GM23338 (cell line): ENCODE measurements around the gene MICALL2. TPM values are rescaled to one million over a fixed set of nuclear protein-coding genes. Genes with fewer than 3 reads are reported as not detected.

Experiments
- ATAC-seq: fragments of 200-7000 bp; cut with Tn5 transposase; 3 replicates; pipeline ENCODE4 v1.9.1; 2020
- DNase-seq: peaks from one replicate; pipeline ENCODE4 v3.0.0-alpha.2; 2015; ENCODE audit warnings: low spot score
- H2AFZ ChIP-seq: fragments of 200-600 bp; sonication (generic); 2 replicates; pipeline ENCODE4 v1.8.0; 2016; ENCODE audit warnings: antibody characterized with exemption, mild to moderate bottlenecking, moderate library complexity
- H3F3A ChIP-seq: fragments of 200-600 bp; sonication (generic); replicated peaks from 2 replicates; pipeline ENCODE4 v1.8.0; 2017; ENCODE audit warnings: antibody characterized with exemption, mixed run types, low read depth
- H3K27ac ChIP-seq: fragments of 200-600 bp; sonication (generic); 2 replicates; pipeline ENCODE4 v1.6.1; 2016; ENCODE audit warnings: low read depth
- H3K27me3 ChIP-seq: fragments of 200-600 bp; sonication (generic); 2 replicates; pipeline ENCODE4 v1.8.0; 2016; ENCODE audit warnings: mild to moderate bottlenecking, mixed run types, moderate library complexity; ENCODE audit not compliant: insufficient read depth
- H3K36me3 ChIP-seq: fragments of 200-600 bp; sonication (generic); 2 replicates; pipeline ENCODE4 v1.8.0; 2016; ENCODE audit warnings: mild to moderate bottlenecking; ENCODE audit not compliant: insufficient read depth
- H3K4me1 ChIP-seq: fragments of 200-600 bp; sonication (generic); 2 replicates; pipeline ENCODE4 v1.8.0; 2016; ENCODE audit warnings: mild to moderate bottlenecking, moderate library complexity; ENCODE audit not compliant: insufficient read depth
- H3K4me2 ChIP-seq: fragments of 200-600 bp; sonication (generic); 2 replicates; pipeline ENCODE4 v1.7.1; 2017; ENCODE audit warnings: mixed run types
- H3K4me3 ChIP-seq: fragments of 200-600 bp; sonication (generic); 2 replicates; pipeline ENCODE4 v1.6.1; 2016; ENCODE audit warnings: mixed run types
- H3K79me2 ChIP-seq: fragments of 200-600 bp; sonication (generic); replicated peaks from 2 replicates; pipeline ENCODE4 v1.8.0; 2017; ENCODE audit warnings: mild to moderate bottlenecking; ENCODE audit not compliant: insufficient read depth
- H3K9me2 ChIP-seq: fragments of 200-600 bp; sonication (generic); 2 replicates; pipeline ENCODE4 v1.8.0; 2017; ENCODE audit not compliant: insufficient read depth
- H4K20me1 ChIP-seq: fragments of 200-600 bp; sonication (generic); replicated peaks from 2 replicates; pipeline ENCODE4 v1.8.0; 2017; ENCODE audit warnings: mild to moderate bottlenecking; ENCODE audit not compliant: insufficient read depth
- H3K27ac Mint-ChIP-seq: 2 replicates; pipeline ENCODE4 v1.8.0; 2020; ENCODE audit warnings: inconsistent platforms, mild to moderate bottlenecking, moderate library complexity, mixed read lengths
- H3K27me3 Mint-ChIP-seq: 3 replicates; pipeline ENCODE4 v1.8.0; 2022; ENCODE audit warnings: low read depth, mild to moderate bottlenecking, moderate library complexity, mixed read lengths, inconsistent platforms; ENCODE audit not compliant: insufficient read depth, poor library complexity
- H3K36me3 Mint-ChIP-seq: 3 replicates; pipeline ENCODE4 v1.8.0; 2021; ENCODE audit warnings: low read depth, mild to moderate bottlenecking, inconsistent platforms, moderate library complexity, mixed read lengths
- H3K4me1 Mint-ChIP-seq: 3 replicates; pipeline ENCODE4 v1.8.0; 2020; ENCODE audit warnings: mild to moderate bottlenecking, inconsistent platforms, mixed read lengths
- H3K4me3 Mint-ChIP-seq: 3 replicates; pipeline ENCODE4 v1.8.0; 2021; ENCODE audit warnings: moderate library complexity, mild to moderate bottlenecking, inconsistent platforms, mixed read lengths
- H3K9me3 Mint-ChIP-seq: 3 replicates; pipeline ENCODE4 v1.8.0; 2020; ENCODE audit warnings: moderate library complexity, mild to moderate bottlenecking, inconsistent platforms, mixed read lengths
- CREB1 ChIP-seq: fragments of 250-450 bp; sonication (Bioruptor Pico); IDR thresholded peaks from 2 replicates; pipeline ENCODE4 v1.5.0; 2020; ENCODE audit warnings: low read depth, mild to moderate bottlenecking, moderate library complexity
- EZH2 ChIP-seq: fragments of 200-600 bp; sonication (generic); IDR thresholded peaks from one replicate; pipeline ENCODE4 v1.8.0; 2017; ENCODE audit warnings: antibody characterized with exemption, mild to moderate bottlenecking, low read depth; ENCODE audit not compliant: unreplicated experiment
- EZH2phosphoT487 ChIP-seq: fragments of 200-600 bp; sonication (generic); IDR thresholded peaks from one replicate; pipeline ENCODE4 v1.8.1; 2018; ENCODE audit warnings: antibody characterized with exemption; ENCODE audit not compliant: unreplicated experiment
- JUNB ChIP-seq: IDR thresholded peaks from one replicate; pipeline ENCODE4 v1.6.1; 2016; ENCODE audit warnings: antibody characterized with exemption; ENCODE audit not compliant: unreplicated experiment
- NANOG ChIP-seq: IDR thresholded peaks from 2 replicates; pipeline ENCODE4 v1.6.1; 2016; ENCODE audit warnings: antibody characterized with exemption, borderline replicate concordance
- POLR2AphosphoS5 ChIP-seq: IDR thresholded peaks from 2 replicates; pipeline ENCODE4 v1.6.1; 2016; ENCODE audit warnings: antibody characterized with exemption, low read depth
- STAT1 ChIP-seq: IDR thresholded peaks from one replicate; pipeline ENCODE4 v1.6.1; 2016; ENCODE audit warnings: antibody characterized with exemption; ENCODE audit not compliant: unreplicated experiment
- ZNF114 ChIP-seq: fragments of 250-450 bp; sonication (Bioruptor Pico); IDR thresholded peaks from 2 replicates; pipeline ENCODE4 v1.5.0; 2020; ENCODE audit warnings: mild to moderate bottlenecking, moderate library complexity
- ZNF331 ChIP-seq: fragments of 250-450 bp; sonication (Bioruptor Pico); IDR thresholded peaks from 2 replicates; pipeline ENCODE4 v1.5.0; 2020; ENCODE audit warnings: low read depth, mild to moderate bottlenecking, moderate library complexity
- polyA plus RNA-seq: library from polyadenylated mRNA; unstranded; fragments of >200 nt; fragmentation: Nextera tagmentation; extraction: Ambion mirVana; gene quantifications from 2 replicates; pipeline ENCODE4 v1.2.1, GENCODE V29; 2016
- total RNA-seq: library from RNA; depleted of rRNA; stranded (reverse); fragments of >200 nt; shearing (Covaris generic); gene quantifications from 2 replicates; pipeline ENCODE4 v1.2.3, GENCODE V29; 2014
- TF ChIP-seq, protein P1 (sequence below): IDR thresholded peaks from one replicate; pipeline ENCODE4 v1.6.1; 2018; ENCODE audit warnings: antibody characterized with exemption; ENCODE audit not compliant: unreplicated experiment
- TF ChIP-seq, protein P2 (sequence below): IDR thresholded peaks from 2 replicates; pipeline ENCODE4 v1.6.1; 2016; ENCODE audit warnings: antibody characterized with exemption
- TF ChIP-seq, protein P3 (sequence below): fragments of 250-450 bp; sonication (Bioruptor Pico); IDR thresholded peaks from 2 replicates; pipeline ENCODE4 v1.5.0; 2020; ENCODE audit warnings: mild to moderate bottlenecking, moderate library complexity
- TF ChIP-seq, protein P4 (sequence below), 2 experiments: fragments of 200-600 bp in 1 of 2; sonication (generic) in 1 of 2; conservative IDR thresholded peaks; 2 replicates each; pipeline versions ENCODE4 v1.5.1 to v1.6.1; 2016 to 2017; ENCODE audit warnings: antibody characterized with exemption in 2 of 2, low read depth in 2 of 2, mild to moderate bottlenecking in 2 of 2, moderate library complexity in 1 of 2

MICALL2 gene
- total and polyA plus RNA-seq, 2 experiments from 2014 or later, result 7.0 to 13.0 TPM

DNA sequence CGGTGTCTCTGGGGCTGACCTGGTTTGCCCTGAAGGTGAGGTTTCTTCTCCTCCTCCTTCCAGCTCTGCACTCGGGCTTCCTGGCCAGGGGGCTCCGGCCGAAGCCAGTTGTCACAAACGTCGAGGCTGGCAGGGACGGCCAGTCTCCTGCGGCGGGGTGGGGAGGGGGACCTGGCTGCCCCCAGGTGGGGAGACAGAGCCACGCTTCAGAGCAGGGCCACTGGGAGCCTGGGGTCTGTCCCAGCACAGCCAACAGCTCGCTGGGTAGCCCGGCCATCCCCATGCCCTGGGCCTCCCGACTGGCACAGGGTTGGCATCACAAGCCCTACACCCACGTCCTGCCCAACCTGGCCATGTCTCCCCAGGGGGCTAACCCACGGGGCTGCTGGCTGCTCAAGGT lies 20.4 kb downstream of the MICALL2 start:
- H3K36me3 Mint-ChIP-seq, result no peaks in the 10 kb centered on the region
- H3K9me3 Mint-ChIP-seq, result no peaks in the 10 kb centered on the region; the same call in 2 of the 3 replicates
- ATAC-seq (no peak), DNase-seq (no peak)
- no peak for TF ChIP-seq EZH2phosphoT487
- TF ChIP-seq, protein P1, sequence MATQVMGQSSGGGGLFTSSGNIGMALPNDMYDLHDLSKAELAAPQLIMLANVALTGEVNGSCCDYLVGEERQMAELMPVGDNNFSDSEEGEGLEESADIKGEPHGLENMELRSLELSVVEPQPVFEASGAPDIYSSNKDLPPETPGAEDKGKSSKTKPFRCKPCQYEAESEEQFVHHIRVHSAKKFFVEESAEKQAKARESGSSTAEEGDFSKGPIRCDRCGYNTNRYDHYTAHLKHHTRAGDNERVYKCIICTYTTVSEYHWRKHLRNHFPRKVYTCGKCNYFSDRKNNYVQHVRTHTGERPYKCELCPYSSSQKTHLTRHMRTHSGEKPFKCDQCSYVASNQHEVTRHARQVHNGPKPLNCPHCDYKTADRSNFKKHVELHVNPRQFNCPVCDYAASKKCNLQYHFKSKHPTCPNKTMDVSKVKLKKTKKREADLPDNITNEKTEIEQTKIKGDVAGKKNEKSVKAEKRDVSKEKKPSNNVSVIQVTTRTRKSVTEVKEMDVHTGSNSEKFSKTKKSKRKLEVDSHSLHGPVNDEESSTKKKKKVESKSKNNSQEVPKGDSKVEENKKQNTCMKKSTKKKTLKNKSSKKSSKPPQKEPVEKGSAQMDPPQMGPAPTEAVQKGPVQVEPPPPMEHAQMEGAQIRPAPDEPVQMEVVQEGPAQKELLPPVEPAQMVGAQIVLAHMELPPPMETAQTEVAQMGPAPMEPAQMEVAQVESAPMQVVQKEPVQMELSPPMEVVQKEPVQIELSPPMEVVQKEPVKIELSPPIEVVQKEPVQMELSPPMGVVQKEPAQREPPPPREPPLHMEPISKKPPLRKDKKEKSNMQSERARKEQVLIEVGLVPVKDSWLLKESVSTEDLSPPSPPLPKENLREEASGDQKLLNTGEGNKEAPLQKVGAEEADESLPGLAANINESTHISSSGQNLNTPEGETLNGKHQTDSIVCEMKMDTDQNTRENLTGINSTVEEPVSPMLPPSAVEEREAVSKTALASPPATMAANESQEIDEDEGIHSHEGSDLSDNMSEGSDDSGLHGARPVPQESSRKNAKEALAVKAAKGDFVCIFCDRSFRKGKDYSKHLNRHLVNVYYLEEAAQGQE, result no peak
- TF ChIP-seq CREB1 (CRISPR knock-in tag), result no peak
- TF ChIP-seq, protein P2, sequence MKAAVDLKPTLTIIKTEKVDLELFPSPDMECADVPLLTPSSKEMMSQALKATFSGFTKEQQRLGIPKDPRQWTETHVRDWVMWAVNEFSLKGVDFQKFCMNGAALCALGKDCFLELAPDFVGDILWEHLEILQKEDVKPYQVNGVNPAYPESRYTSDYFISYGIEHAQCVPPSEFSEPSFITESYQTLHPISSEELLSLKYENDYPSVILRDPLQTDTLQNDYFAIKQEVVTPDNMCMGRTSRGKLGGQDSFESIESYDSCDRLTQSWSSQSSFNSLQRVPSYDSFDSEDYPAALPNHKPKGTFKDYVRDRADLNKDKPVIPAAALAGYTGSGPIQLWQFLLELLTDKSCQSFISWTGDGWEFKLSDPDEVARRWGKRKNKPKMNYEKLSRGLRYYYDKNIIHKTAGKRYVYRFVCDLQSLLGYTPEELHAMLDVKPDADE, result no peak
- TF ChIP-seq EZH2, result no peak
- no peak for TF ChIP-seq POLR2AphosphoS5
- no peak for TF ChIP-seq STAT1
- TF ChIP-seq NANOG, result no peak
- TF ChIP-seq JUNB, result no peak
- no peak for TF ChIP-seq ZNF114 (CRISPR knock-in tag)
- TF ChIP-seq, protein P3, sequence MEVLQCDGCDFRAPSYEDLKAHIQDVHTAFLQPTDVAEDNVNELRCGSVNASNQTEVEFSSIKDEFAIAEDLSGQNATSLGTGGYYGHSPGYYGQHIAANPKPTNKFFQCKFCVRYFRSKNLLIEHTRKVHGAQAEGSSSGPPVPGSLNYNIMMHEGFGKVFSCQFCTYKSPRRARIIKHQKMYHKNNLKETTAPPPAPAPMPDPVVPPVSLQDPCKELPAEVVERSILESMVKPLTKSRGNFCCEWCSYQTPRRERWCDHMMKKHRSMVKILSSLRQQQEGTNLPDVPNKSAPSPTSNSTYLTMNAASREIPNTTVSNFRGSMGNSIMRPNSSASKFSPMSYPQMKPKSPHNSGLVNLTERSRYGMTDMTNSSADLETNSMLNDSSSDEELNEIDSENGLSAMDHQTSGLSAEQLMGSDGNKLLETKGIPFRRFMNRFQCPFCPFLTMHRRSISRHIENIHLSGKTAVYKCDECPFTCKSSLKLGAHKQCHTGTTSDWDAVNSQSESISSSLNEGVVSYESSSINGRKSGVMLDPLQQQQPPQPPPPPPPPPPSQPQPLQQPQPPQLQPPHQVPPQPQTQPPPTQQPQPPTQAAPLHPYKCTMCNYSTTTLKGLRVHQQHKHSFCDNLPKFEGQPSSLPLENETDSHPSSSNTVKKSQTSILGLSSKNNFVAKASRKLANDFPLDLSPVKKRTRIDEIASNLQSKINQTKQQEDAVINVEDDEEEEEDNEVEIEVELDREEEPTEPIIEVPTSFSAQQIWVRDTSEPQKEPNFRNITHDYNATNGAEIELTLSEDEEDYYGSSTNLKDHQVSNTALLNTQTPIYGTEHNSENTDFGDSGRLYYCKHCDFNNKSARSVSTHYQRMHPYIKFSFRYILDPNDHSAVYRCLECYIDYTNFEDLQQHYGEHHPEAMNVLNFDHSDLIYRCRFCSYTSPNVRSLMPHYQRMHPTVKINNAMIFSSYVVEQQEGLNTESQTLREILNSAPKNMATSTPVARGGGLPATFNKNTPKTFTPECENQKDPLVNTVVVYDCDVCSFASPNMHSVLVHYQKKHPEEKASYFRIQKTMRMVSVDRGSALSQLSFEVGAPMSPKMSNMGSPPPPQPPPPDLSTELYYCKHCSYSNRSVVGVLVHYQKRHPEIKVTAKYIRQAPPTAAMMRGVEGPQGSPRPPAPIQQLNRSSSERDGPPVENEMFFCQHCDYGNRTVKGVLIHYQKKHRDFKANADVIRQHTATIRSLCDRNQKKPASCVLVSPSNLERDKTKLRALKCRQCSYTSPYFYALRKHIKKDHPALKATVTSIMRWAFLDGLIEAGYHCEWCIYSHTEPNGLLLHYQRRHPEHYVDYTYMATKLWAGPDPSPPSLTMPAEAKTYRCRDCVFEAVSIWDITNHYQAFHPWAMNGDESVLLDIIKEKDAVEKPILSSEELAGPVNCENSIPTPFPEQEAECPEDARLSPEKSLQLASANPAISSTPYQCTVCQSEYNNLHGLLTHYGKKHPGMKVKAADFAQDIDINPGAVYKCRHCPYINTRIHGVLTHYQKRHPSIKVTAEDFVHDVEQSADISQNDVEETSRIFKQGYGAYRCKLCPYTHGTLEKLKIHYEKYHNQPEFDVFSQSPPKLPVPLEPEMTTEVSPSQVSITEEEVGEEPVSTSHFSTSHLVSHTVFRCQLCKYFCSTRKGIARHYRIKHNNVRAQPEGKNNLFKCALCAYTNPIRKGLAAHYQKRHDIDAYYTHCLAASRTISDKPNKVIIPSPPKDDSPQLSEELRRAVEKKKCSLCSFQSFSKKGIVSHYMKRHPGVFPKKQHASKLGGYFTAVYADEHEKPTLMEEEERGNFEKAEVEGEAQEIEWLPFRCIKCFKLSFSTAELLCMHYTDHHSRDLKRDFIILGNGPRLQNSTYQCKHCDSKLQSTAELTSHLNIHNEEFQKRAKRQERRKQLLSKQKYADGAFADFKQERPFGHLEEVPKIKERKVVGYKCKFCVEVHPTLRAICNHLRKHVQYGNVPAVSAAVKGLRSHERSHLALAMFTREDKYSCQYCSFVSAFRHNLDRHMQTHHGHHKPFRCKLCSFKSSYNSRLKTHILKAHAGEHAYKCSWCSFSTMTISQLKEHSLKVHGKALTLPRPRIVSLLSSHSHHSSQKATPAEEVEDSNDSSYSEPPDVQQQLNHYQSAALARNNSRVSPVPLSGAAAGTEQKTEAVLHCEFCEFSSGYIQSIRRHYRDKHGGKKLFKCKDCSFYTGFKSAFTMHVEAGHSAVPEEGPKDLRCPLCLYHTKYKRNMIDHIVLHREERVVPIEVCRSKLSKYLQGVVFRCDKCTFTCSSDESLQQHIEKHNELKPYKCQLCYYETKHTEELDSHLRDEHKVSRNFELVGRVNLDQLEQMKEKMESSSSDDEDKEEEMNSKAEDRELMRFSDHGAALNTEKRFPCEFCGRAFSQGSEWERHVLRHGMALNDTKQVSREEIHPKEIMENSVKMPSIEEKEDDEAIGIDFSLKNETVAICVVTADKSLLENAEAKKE (CRISPR knock-in tag), result no peak
- TF ChIP-seq ZNF331 (CRISPR knock-in tag), result no peak
- TF ChIP-seq, protein P4, sequence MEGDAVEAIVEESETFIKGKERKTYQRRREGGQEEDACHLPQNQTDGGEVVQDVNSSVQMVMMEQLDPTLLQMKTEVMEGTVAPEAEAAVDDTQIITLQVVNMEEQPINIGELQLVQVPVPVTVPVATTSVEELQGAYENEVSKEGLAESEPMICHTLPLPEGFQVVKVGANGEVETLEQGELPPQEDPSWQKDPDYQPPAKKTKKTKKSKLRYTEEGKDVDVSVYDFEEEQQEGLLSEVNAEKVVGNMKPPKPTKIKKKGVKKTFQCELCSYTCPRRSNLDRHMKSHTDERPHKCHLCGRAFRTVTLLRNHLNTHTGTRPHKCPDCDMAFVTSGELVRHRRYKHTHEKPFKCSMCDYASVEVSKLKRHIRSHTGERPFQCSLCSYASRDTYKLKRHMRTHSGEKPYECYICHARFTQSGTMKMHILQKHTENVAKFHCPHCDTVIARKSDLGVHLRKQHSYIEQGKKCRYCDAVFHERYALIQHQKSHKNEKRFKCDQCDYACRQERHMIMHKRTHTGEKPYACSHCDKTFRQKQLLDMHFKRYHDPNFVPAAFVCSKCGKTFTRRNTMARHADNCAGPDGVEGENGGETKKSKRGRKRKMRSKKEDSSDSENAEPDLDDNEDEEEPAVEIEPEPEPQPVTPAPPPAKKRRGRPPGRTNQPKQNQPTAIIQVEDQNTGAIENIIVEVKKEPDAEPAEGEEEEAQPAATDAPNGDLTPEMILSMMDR (conservative IDR thresholded peaks at IDR 0.05; ENCODE audit: low read depth in 2 of 2), result no peak
- H3K27ac Mint-ChIP-seq, result no peak overlapping the region
- Histone ChIP-seq H3K27me3 (no peaks in the 10 kb centered on the region), H3K36me3 (no peaks in the 10 kb centered on the region), H4K20me1 (no peaks in the 10 kb centered on the region), H3K27ac (no peak overlapping the region), H3K4me2 (no peak overlapping the region), H2AFZ (no peak overlapping the region), H3K9me2 (no peaks in the 10 kb centered on the region), H3K79me2 (no peaks in the 10 kb centered on the region), H3K4me3 (no peak overlapping the region), H3K4me1 (no peaks in the 10 kb centered on the region), H3F3A (peaks cover 7% of the 10 kb centered on the region; the same call in 1 of the 2 replicates)
- H3K4me3 Mint-ChIP-seq, result no peak overlapping the region
- peaks cover 4% of the 10 kb centered on the region for H3K27me3 Mint-ChIP-seq
- H3K4me1 Mint-ChIP-seq, result peaks cover 2% of the 10 kb centered on the region; the same call in 1 of the 3 replicates
